Ovary (tissue), 3 donors: ENCODE data around the gene LTC4S.

Experiments
- CTCF ChIP-seq, 3 donors: fragments of 450-650 bp in 2 of 3; fragments of 200-600 bp in 1 of 3; IDR thresholded peaks; one replicate each; pipeline versions ENCODE4 v1.5.1 to v1.8.0; 2016 to 2022; ENCODE audit warnings: antibody characterized with exemption in 3 of 3, mild to moderate bottlenecking in 1 of 3
- POLR2A ChIP-seq: fragments of 450-650 bp; IDR thresholded peaks from one replicate; pipeline ENCODE4 v1.6.1; 2017; ENCODE audit warnings: antibody characterized with exemption, mild to moderate bottlenecking, moderate library complexity
- donor health status: DM: no; HTN: no; CAD: no.

GRCh38 chr5:179764056-179764455 is 29.7 kb upstream of the LTC4S start:
- TF ChIP-seq CTCF (IDR thresholded peaks at IDR 0.05): no peak
- TF ChIP-seq POLR2A: no peak
